Caco-2 (cell line): ENCODE results near the gene ERVV-1. TPM values are rescaled to one million over a fixed set of nuclear protein-coding genes. Genes with fewer than 3 reads are reported as not detected.

ENCODE experiments used
- BruUV-seq: library from RNA; stranded (reverse); fragments of 400-500 nt; replicated peaks from 2 replicates; lab custom pipeline; 2021; lab: Mats Ljungman, UMichigan
- CTCF ChIA-PET: fragments of 300-600 bp; sonication (Branson Sonifier 250); formaldehyde crosslinking; loops from one replicate; lab custom pipeline; 2022; ENCODE audit warnings: antibody characterized with exemption; lab: Charles Lee
- POLR2A ChIA-PET: fragments of 300-600 bp; sonication (Branson Sonifier 250); formaldehyde crosslinking; loops from one replicate; lab custom pipeline; 2022; ENCODE audit warnings: antibody characterized with exemption; lab: Charles Lee
- DNase-seq, 2 experiments: peaks; one replicate each; pipeline versions ENCODE4 v3.0.0 to v3.0.0-alpha.2; 2020 to 2022
- H3K27me3 ChIP-seq: replicated peaks from 2 replicates; pipeline ENCODE4 v1.6.0; 2011; ENCODE audit warnings: low read length; ENCODE audit not compliant: control insufficient read depth, insufficient read depth
- H3K36me3 ChIP-seq: 2 replicates; pipeline ENCODE4 v1.5.1; 2011; ENCODE audit warnings: low read length; ENCODE audit not compliant: control insufficient read depth, insufficient read depth
- H3K4me1 ChIP-seq: fragments of 250-450 bp; sonication (Bioruptor Pico); 2 replicates; pipeline ENCODE4 v1.5.1; 2020; ENCODE audit warnings: mild to moderate bottlenecking
- H3K4me3 ChIP-seq: 2 replicates; pipeline ENCODE4 v1.5.1; 2011; ENCODE audit warnings: low read depth, mild to moderate bottlenecking, control low read depth, low read length
- H3K9me3 ChIP-seq: fragments of 250-450 bp; sonication (Bioruptor Pico); 2 replicates; pipeline ENCODE4 v1.5.1; 2020; ENCODE audit warnings: mild to moderate bottlenecking, moderate library complexity
- H3K27ac Mint-ChIP-seq: one replicate; pipeline ENCODE4 v1.8.0; 2022; ENCODE audit warnings: mixed read lengths; ENCODE audit not compliant: unreplicated experiment
- H3K27me3 Mint-ChIP-seq: one replicate; pipeline ENCODE4 v1.8.0; 2022; ENCODE audit warnings: mixed read lengths; ENCODE audit not compliant: insufficient read depth, unreplicated experiment
- H3K36me3 Mint-ChIP-seq: one replicate; pipeline ENCODE4 v1.8.0; 2022; ENCODE audit warnings: mild to moderate bottlenecking, mixed read lengths; ENCODE audit not compliant: insufficient read depth, unreplicated experiment
- H3K4me1 Mint-ChIP-seq: one replicate; pipeline ENCODE4 v1.8.0; 2022; ENCODE audit warnings: low read depth, mixed read lengths; ENCODE audit not compliant: unreplicated experiment
- H3K4me3 Mint-ChIP-seq: one replicate; pipeline ENCODE4 v1.8.0; 2022; ENCODE audit warnings: mild to moderate bottlenecking, moderate library complexity, mixed read lengths; ENCODE audit not compliant: unreplicated experiment
- H3K9me3 Mint-ChIP-seq: one replicate; pipeline ENCODE4 v1.8.0; 2022; ENCODE audit warnings: mixed read lengths; ENCODE audit not compliant: unreplicated experiment
- intact Hi-C: fragments of 100-400 bp; cut with micrococcal nuclease; formaldehyde crosslinking; loops from one replicate; pipeline ENCODE4 v1.10.0; 2022; ENCODE audit not compliant: unreplicated experiment
- total RNA-seq: library from RNA; stranded (reverse); gene quantifications from 2 replicates; pipeline ENCODE4 v1.2.3, GENCODE V29; 2022
- TF ChIP-seq, protein P1 (sequence below), 2 experiments: fragments of 200-600 bp in 1 of 2; IDR thresholded peaks; 1 replicate in 1 of 2; 2 replicates in 1 of 2; pipeline versions ENCODE4 v1.5.1 to v1.8.0; 2011 to 2022; ENCODE audit warnings: antibody characterized with exemption in 1 of 2, control low read depth in 1 of 2, inconsistent platforms in 1 of 2, low read depth in 1 of 2, low read length in 1 of 2, mild to moderate bottlenecking in 1 of 2, moderate library complexity in 1 of 2; ENCODE audit not compliant: insufficient read depth in 1 of 2, severe bottlenecking in 1 of 2, unreplicated experiment in 1 of 2

The ERVV-1 gene
- total RNA-seq, 1 experiment from 2014 or later, result not detected

- Histone ChIP-seq H3K9me3 (peaks cover 11% of the 10 kb centered on the region; the same call in 1 of the 2 replicates), H3K27me3 (no peaks in the 10 kb centered on the region), H3K4me3 (no peak overlapping the region), H3K36me3 (no peaks in the 10 kb centered on the region), H3K4me1 (no peaks in the 10 kb centered on the region)
- no TSS peak for BruUV-seq
- TF ChIP-seq, protein P1, sequence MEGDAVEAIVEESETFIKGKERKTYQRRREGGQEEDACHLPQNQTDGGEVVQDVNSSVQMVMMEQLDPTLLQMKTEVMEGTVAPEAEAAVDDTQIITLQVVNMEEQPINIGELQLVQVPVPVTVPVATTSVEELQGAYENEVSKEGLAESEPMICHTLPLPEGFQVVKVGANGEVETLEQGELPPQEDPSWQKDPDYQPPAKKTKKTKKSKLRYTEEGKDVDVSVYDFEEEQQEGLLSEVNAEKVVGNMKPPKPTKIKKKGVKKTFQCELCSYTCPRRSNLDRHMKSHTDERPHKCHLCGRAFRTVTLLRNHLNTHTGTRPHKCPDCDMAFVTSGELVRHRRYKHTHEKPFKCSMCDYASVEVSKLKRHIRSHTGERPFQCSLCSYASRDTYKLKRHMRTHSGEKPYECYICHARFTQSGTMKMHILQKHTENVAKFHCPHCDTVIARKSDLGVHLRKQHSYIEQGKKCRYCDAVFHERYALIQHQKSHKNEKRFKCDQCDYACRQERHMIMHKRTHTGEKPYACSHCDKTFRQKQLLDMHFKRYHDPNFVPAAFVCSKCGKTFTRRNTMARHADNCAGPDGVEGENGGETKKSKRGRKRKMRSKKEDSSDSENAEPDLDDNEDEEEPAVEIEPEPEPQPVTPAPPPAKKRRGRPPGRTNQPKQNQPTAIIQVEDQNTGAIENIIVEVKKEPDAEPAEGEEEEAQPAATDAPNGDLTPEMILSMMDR (IDR thresholded peaks at IDR 0.05; ENCODE audit: insufficient read depth in 1 of 2, low read depth in 1 of 2, low read length in 1 of 2, severe bottlenecking in 1 of 2, unreplicated experiment in 1 of 2), result no peak
- H3K4me1 Mint-ChIP-seq, result no peaks in the 10 kb centered on the region
- peaks cover 21% of the 10 kb centered on the region for H3K9me3 Mint-ChIP-seq
- no peaks in the 10 kb centered on the region for H3K36me3 Mint-ChIP-seq
- H3K27me3 Mint-ChIP-seq, result no peaks in the 10 kb centered on the region
- no peak overlapping the region for H3K27ac Mint-ChIP-seq
- CTCF ChIA-PET, result no interaction called here
- no peak for DNase-seq
- intact Hi-C loops, result no loop called here
- POLR2A ChIA-PET, result no interaction called here
- no peak overlapping the region for H3K4me3 Mint-ChIP-seq
Observed at GRCh38 chr19:53041366-53041765, 27.6 kb downstream of the ERVV-1 start.

GRCh38 chr19:53045536-53045935, 31.8 kb downstream of the ERVV-1 start:
- H3K27me3 ChIP-seq, result no peaks in the 10 kb centered on the region
- DNase-seq, result no peak
- CTCF ChIA-PET, result no interaction called here
- intact Hi-C loops, result no loop called here
- no peaks in the 10 kb centered on the region for H3K36me3 Mint-ChIP-seq
- H3K4me3 Mint-ChIP-seq, result no peak overlapping the region
- H3K9me3 Mint-ChIP-seq, result no peaks in the 10 kb centered on the region
- H3K4me1 Mint-ChIP-seq, result no peaks in the 10 kb centered on the region
- no peaks in the 10 kb centered on the region for H3K4me1 ChIP-seq
- no peaks in the 10 kb centered on the region for H3K36me3 ChIP-seq
- peaks cover 11% of the 10 kb centered on the region; the same call in 1 of the 2 replicates for H3K9me3 ChIP-seq
- H3K27ac Mint-ChIP-seq, result no peak overlapping the region
- H3K4me3 ChIP-seq, result no peak overlapping the region
- BruUV-seq, result no TSS peak
- POLR2A ChIA-PET, result no interaction called here
- TF ChIP-seq, protein P1 (IDR thresholded peaks at IDR 0.05; ENCODE audit: insufficient read depth in 1 of 2, low read depth in 1 of 2, low read length in 1 of 2, severe bottlenecking in 1 of 2, unreplicated experiment in 1 of 2), result no peak
- no peaks in the 10 kb centered on the region for H3K27me3 Mint-ChIP-seq

- H3K27me3 Mint-ChIP-seq, result no peaks in the 10 kb centered on the region
- peaks cover 22% of the 10 kb centered on the region for H3K9me3 ChIP-seq
- TF ChIP-seq, protein P1 (IDR thresholded peaks at IDR 0.05; ENCODE audit: insufficient read depth in 1 of 2, low read depth in 1 of 2, low read length in 1 of 2, severe bottlenecking in 1 of 2, unreplicated experiment in 1 of 2), result no peak
- H3K36me3 Mint-ChIP-seq, result no peaks in the 10 kb centered on the region
- H3K9me3 Mint-ChIP-seq, result no peaks in the 10 kb centered on the region
- CTCF ChIA-PET, result no interaction called here
- no peak overlapping the region for H3K27ac Mint-ChIP-seq
- H3K4me1 ChIP-seq, result no peaks in the 10 kb centered on the region
- H3K4me1 Mint-ChIP-seq, result no peaks in the 10 kb centered on the region
- POLR2A ChIA-PET, result no interaction called here
- H3K36me3 ChIP-seq, result no peaks in the 10 kb centered on the region
- BruUV-seq, result no TSS peak
- H3K4me3 ChIP-seq, result no peak overlapping the region
- no peak for DNase-seq
- no peak overlapping the region for H3K4me3 Mint-ChIP-seq
- H3K27me3 ChIP-seq, result no peaks in the 10 kb centered on the region
- intact Hi-C loops, result no loop called here
Observed at GRCh38 chr19:53047379-53047778, 33.7 kb downstream of the ERVV-1 start.
